ENCODE data around the gene MYO1G. TPM values are rescaled to one million over a fixed set of nuclear protein-coding genes. Genes with fewer than 3 reads are reported as not detected.

MYO1G gene
- total and polyA plus RNA-seq, 9 of the 15 experiments (the other 6 are each of a cell fraction or from before 2014, with no cell fraction given), result 0.03 to 0.62 (median 0.13) TPM; not detected in 1

DNA sequence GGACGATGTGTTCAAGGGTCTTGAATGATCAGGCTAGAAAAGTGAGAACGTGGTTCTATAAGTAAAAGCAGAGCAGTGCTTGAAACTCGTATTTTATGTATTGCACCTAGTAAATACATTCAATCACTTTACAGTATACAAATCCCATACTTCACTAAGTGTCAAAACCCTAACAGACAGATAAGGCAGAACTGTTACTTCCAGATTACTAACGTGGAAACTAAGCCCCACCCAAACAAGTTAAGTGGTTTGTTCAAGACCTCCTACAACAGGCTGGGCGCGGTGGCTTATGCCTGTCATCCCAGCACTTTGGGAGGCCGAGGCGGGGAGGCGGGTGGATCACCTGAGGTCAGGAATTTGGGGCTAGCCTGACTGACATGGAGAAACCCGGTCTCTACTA lies 9.2 kb upstream of the MYO1G start (continued):
- TF ChIP-seq HMBOX1 (IDR thresholded peaks at IDR 0.05), result peak; percentile 95
- TF ChIP-seq, protein P1, sequence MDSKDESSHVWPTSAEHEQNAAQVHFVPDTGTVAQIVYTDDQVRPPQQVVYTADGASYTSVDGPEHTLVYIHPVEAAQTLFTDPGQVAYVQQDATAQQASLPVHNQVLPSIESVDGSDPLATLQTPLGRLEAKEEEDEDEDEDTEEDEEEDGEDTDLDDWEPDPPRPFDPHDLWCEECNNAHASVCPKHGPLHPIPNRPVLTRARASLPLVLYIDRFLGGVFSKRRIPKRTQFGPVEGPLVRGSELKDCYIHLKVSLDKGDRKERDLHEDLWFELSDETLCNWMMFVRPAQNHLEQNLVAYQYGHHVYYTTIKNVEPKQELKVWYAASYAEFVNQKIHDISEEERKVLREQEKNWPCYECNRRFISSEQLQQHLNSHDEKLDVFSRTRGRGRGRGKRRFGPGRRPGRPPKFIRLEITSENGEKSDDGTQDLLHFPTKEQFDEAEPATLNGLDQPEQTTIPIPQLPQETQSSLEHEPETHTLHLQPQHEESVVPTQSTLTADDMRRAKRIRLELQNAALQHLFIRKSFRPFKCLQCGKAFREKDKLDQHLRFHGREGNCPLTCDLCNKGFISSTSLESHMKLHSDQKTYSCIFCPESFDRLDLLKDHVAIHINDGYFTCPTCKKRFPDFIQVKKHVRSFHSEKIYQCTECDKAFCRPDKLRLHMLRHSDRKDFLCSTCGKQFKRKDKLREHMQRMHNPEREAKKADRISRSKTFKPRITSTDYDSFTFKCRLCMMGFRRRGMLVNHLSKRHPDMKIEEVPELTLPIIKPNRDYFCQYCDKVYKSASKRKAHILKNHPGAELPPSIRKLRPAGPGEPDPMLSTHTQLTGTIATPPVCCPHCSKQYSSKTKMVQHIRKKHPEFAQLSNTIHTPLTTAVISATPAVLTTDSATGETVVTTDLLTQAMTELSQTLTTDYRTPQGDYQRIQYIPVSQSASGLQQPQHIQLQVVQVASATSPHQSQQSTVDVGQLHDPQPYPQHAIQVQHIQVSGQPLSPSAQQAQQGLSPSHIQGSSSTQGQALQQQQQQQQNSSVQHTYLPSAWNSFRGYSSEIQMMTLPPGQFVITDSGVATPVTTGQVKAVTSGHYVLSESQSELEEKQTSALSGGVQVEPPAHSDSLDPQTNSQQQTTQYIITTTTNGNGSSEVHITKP (IDR thresholded peaks at IDR 0.05; ENCODE audit: partially characterized antibody), result peak; percentile 5
- no peak for TF ChIP-seq ADNP (tag; IDR thresholded peaks at IDR 0.05)
- TF ChIP-seq MTA3 (IDR thresholded peaks at IDR 0.05; ENCODE audit: borderline replicate concordance), result peak; percentile 55; the same call in 1 of the 2 replicates
- no peak for TF ChIP-seq ATF6 (CRISPR knock-in tag; IDR thresholded peaks at IDR 0.05)
- no peak for TF ChIP-seq ETV1 (tag; conservative IDR thresholded peaks at IDR 0.05; ENCODE audit: low read depth)
- peak; percentile 34 to 44; a peak in 2 of 4 replicates for TF ChIP-seq TRIM24 (IDR thresholded peaks at IDR 0.05)
- TF ChIP-seq MEF2D (tag; conservative IDR thresholded peaks at IDR 0.05; ENCODE audit: low read depth), result 0 out of 2 replicates have a peak, but pooled peaks have one; percentile 38
- no peak for TF ChIP-seq ZNF143 (CRISPR knock-in tag; IDR thresholded peaks at IDR 0.05)
- TF ChIP-seq MEIS2 (IDR thresholded peaks at IDR 0.05; ENCODE audit: partially characterized antibody), result peak; percentile 90
- TF ChIP-seq ARID2 (IDR thresholded peaks at IDR 0.05), result no peak
- TF ChIP-seq, protein P2, sequence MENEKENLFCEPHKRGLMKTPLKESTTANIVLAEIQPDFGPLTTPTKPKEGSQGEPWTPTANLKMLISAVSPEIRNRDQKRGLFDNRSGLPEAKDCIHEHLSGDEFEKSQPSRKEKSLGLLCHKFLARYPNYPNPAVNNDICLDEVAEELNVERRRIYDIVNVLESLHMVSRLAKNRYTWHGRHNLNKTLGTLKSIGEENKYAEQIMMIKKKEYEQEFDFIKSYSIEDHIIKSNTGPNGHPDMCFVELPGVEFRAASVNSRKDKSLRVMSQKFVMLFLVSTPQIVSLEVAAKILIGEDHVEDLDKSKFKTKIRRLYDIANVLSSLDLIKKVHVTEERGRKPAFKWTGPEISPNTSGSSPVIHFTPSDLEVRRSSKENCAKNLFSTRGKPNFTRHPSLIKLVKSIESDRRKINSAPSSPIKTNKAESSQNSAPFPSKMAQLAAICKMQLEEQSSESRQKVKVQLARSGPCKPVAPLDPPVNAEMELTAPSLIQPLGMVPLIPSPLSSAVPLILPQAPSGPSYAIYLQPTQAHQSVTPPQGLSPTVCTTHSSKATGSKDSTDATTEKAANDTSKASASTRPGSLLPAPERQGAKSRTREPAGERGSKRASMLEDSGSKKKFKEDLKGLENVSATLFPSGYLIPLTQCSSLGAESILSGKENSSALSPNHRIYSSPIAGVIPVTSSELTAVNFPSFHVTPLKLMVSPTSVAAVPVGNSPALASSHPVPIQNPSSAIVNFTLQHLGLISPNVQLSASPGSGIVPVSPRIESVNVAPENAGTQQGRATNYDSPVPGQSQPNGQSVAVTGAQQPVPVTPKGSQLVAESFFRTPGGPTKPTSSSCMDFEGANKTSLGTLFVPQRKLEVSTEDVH (IDR thresholded peaks at IDR 0.05; ENCODE audit: low read depth, partially characterized antibody), result no peak
- peak; percentile 57; the same call in 1 of the 2 replicates for TF ChIP-seq GATAD2B (IDR thresholded peaks at IDR 0.05; ENCODE audit: borderline replicate concordance)
- no peak for TF ChIP-seq SMARCC2 (IDR thresholded peaks at IDR 0.05; ENCODE audit: low read depth)
- peak in 1 of 2 experiments; percentile 37; a peak in 1 of 4 replicates for TF ChIP-seq ARNT (IDR thresholded peaks at IDR 0.05)
- TF ChIP-seq ZNF253 (CRISPR knock-in tag; conservative IDR thresholded peaks at IDR 0.05), result no peak
- TF ChIP-seq RFX1 (IDR thresholded peaks at IDR 0.05), result no peak; the same call in 1 of the 2 replicates
- TF ChIP-seq NCOR1 (IDR thresholded peaks at IDR 0.05), result peak; percentile 87
- no peak for TF ChIP-seq CHD2 (IDR thresholded peaks at IDR 0.05; ENCODE audit: low read depth, low read length)
- TF ChIP-seq DMBX1 (CRISPR knock-in tag; IDR thresholded peaks at IDR 0.05; ENCODE audit: borderline replicate concordance), result no peak
- no peak for TF ChIP-seq KDM4B (IDR thresholded peaks at IDR 0.05; ENCODE audit: borderline replicate concordance in 2 of 2, low read depth in 1 of 2)
